Neuron (in vitro differentiated cells): ENCODE data around the gene BPI.

Experiments used
- H2AFZ ChIP-seq: one replicate; pipeline ENCODE4 v1.6.1; 2013; ENCODE audit warnings: low read depth, mild to moderate bottlenecking, inconsistent platforms, low read length, moderate library complexity
- H3K27me3 ChIP-seq: one replicate; pipeline ENCODE4 v1.6.1; 2013; ENCODE audit warnings: low read length; ENCODE audit not compliant: insufficient read depth
- H3K36me3 ChIP-seq: one replicate; pipeline ENCODE4 v1.6.1; 2013; ENCODE audit warnings: low read length; ENCODE audit not compliant: insufficient read depth
- H3K4me1 ChIP-seq: one replicate; pipeline ENCODE4 v1.6.1; 2013; ENCODE audit warnings: low read length; ENCODE audit not compliant: insufficient read depth
- H3K4me3 ChIP-seq: 2 replicates; pipeline ENCODE4 v1.5.1; 2013; ENCODE audit warnings: mild to moderate bottlenecking, low read length, moderate library complexity
- H3K9me3 ChIP-seq: one replicate; pipeline ENCODE4 v1.6.1; 2013; ENCODE audit warnings: low read length

BPI gene

DNA sequence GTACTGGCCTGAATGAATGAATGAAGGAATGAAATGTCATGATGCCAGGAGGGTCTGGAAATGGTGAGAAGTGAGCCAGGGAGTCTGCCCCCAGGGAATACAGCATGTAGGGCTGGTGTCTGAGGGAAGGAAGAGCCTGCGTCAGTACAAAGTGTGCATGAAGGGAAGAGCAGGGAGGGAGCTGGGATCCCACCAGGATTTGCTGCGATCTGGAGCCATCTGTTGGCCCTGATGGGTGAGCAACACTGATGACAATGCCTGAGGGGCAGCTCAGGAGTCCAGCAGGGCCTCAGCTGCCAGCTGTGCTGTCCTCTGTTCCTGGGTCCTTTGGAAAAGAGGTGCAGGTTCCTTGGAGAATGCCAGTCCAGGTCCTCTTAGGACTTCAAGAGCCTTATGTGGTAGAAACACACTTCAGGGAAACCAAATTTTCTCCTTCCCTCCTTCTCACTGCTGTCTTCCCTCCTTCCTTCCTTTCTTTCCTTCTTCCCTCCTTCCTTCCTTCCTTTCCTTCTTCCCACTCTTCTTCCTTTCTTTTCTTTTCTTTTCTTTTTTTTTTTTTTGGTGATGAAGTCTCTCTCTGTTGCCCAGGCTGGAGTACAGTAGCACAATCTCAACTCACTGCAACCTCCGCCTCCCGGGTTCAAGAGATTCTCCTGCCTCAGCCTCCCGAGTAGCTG, 11.5 kb downstream of the BPI start:
- no peak overlapping the region for H3K4me3 ChIP-seq
- H3K27me3 ChIP-seq = peaks cover 7% of the 10 kb centered on the region
- no peaks in the 10 kb centered on the region for H3K9me3 ChIP-seq
- no peaks in the 10 kb centered on the region for H3K36me3 ChIP-seq
- no peaks in the 10 kb centered on the region for H3K4me1 ChIP-seq
- no peak overlapping the region for H2AFZ ChIP-seq

DNA sequence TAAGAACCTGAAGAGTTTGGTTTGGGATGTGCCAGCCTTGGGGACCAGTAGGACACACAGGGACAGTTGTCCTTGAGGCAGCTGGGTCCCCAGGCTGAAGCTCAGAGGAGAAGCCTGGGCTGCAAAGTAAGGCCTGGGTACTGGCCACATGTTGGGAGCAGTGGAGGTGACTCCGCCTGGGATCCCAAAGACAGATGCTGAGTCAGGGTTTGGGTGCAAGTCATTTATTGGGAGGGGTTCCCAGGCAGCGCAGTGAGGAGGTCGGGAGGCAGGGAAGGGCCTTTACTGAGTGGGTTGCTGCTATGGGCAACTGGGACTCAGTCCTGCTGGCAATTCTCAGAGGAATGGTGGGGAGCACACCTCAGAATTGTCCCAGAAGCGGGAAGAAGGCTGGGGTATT, 12.4 kb downstream of the BPI start:
- Histone ChIP-seq H2AFZ (no peak overlapping the region), H3K4me1 (no peaks in the 10 kb centered on the region), H3K27me3 (peaks cover 2% of the 10 kb centered on the region), H3K36me3 (no peaks in the 10 kb centered on the region), H3K4me3 (no peak overlapping the region), H3K9me3 (no peaks in the 10 kb centered on the region)

DNA sequence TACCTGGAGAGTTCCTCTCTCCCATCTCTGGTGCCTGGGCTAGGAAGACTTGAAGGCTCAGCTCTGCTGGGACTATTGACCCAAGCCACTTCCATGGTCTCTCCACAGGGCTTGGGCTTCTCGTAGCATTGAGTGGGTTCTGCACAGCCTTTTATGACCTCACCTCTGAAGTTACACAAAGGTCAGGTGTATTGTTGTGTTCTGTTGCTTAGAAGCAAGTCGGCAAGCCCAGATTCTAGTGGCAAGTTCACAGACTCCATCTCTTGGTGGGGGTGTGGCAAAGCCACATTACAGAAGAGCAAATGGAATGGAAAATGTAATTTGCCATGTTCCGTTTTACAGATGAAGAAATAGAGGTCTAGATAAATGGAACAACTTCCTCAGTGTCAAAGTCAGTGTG, 13.5 kb downstream of the BPI start:
- H3K36me3 ChIP-seq = no peaks in the 10 kb centered on the region
- no peaks in the 10 kb centered on the region for H3K9me3 ChIP-seq
- no peak overlapping the region for H2AFZ ChIP-seq
- H3K27me3 ChIP-seq = no peaks in the 10 kb centered on the region
- no peaks in the 10 kb centered on the region for H3K4me1 ChIP-seq
- no peak overlapping the region for H3K4me3 ChIP-seq

- Histone ChIP-seq H3K4me1 (no peaks in the 10 kb centered on the region), H3K4me3 (no peak overlapping the region), H3K9me3 (no peaks in the 10 kb centered on the region), H2AFZ (no peak overlapping the region), H3K36me3 (no peaks in the 10 kb centered on the region), H3K27me3 (no peaks in the 10 kb centered on the region)
These were observed 16.3 kb downstream of the BPI start for GRCh38 chr20:38320221-38320620.

DNA sequence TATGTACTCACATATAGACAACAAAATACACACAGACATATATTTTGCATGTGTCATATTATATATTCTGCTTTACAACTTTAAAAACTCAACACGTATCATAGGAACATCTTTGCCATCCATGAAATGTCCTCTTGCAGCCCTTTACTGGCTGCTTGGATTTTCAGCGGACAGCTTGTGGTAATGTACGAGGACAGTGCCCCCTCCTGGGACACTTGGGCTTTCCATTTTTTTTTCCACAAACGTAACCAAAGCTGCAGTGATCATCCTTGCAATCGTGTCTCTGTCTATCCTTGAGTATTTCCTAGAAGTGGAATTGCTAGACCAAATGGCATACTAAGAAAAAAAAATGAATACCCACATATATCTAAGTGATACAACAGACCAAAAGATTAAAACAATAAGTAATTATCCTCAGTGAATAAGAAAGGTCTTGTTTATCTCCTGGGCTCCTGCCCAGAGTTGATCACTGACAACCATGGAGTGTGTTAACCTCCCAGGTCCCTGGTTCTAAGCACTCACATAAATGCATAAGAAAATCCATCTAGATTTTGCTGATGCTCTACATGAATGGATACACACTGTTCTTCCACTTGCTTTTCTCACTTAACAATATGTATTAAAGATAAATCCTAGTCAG, 18.1 kb downstream of the BPI start:
- H2AFZ ChIP-seq = no peak overlapping the region
- H3K27me3 ChIP-seq = no peaks in the 10 kb centered on the region
- H3K9me3 ChIP-seq = no peaks in the 10 kb centered on the region
- no peaks in the 10 kb centered on the region for H3K36me3 ChIP-seq
- no peak overlapping the region for H3K4me3 ChIP-seq
- H3K4me1 ChIP-seq = no peaks in the 10 kb centered on the region

DNA sequence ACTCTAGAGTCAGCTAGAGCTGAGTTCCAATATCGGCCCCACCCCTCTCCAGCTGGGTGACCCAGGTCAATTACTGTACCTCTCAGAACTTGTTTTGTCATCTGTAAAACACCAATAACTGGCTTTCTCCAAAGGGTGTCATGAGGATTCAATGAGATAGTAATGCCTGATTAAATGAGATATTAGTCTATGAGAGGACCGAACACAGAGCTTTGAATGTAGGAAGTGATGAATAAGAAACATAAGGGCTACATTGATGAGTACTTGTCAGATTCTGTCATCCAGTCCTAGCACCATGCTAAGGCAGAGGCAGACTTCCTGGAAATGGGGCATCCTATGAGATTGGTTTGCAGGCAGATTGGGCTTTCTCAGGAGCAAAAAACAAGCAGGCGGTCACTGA, 20.2 kb downstream of the BPI start:
- Histone ChIP-seq H3K27me3 (no peaks in the 10 kb centered on the region), H3K4me1 (no peaks in the 10 kb centered on the region), H3K9me3 (no peaks in the 10 kb centered on the region), H3K36me3 (no peaks in the 10 kb centered on the region), H3K4me3 (no peak overlapping the region), H2AFZ (no peak overlapping the region)

DNA sequence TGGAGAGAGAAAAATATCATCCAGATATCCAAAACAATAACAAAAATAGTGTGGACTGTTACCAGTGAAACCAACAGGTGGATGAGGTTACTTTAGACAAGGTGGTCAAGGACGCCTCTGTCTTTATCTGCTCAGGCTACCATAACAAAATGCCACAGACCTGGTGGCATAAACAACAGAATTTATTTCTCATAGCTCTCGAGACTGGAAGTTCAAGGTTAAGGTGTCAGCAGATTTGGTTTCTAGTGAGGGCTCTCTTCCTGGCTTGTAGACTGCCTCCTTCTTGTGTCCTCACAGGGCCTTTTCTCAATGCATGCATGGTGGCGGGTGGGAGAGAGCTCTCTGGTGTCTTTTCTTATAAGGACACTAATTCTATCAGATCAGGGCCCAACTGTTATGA, 21.2 kb downstream of the BPI start:
- no peaks in the 10 kb centered on the region for H3K4me1 ChIP-seq
- no peaks in the 10 kb centered on the region for H3K9me3 ChIP-seq

GRCh38 chr20:38325905-38326304, 21.9 kb downstream of the BPI start:
- no peaks in the 10 kb centered on the region for H3K9me3 ChIP-seq
- H2AFZ ChIP-seq = no peak overlapping the region
- no peaks in the 10 kb centered on the region for H3K36me3 ChIP-seq
- H3K4me3 ChIP-seq = no peak overlapping the region
- H3K4me1 ChIP-seq = no peaks in the 10 kb centered on the region
- H3K27me3 ChIP-seq = no peaks in the 10 kb centered on the region

More for the DNA sequence above, 21.2 kb downstream of the BPI start:
- no peaks in the 10 kb centered on the region for H3K27me3 ChIP-seq
- no peak overlapping the region for H3K4me3 ChIP-seq
- H3K36me3 ChIP-seq = no peaks in the 10 kb centered on the region
- H2AFZ ChIP-seq = no peak overlapping the region

DNA sequence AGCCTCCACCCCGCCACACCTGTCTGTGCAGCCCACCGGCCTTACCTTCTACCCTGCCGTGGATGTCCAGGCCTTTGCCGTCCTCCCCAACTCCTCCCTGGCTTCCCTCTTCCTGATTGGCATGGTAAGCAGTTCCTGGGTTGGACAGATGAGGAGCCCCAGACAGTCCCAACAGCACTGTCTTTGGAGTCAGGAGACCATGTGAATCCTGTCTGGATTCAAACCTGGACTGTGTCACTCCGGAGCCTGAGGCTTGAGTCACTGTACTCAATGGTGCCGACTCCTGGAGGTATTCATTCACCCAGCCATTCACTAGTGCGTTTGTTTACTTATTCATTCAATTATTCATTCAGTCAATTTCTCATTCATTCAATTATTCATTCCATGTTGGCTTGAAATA, 22.4 kb downstream of the BPI start:
- Histone ChIP-seq H3K9me3 (no peaks in the 10 kb centered on the region), H3K27me3 (no peaks in the 10 kb centered on the region), H3K36me3 (no peaks in the 10 kb centered on the region), H3K4me3 (no peak overlapping the region), H2AFZ (no peak overlapping the region), H3K4me1 (no peaks in the 10 kb centered on the region)

- no peaks in the 10 kb centered on the region for H3K9me3 ChIP-seq
- H3K27me3 ChIP-seq = no peaks in the 10 kb centered on the region
- H3K4me1 ChIP-seq = no peaks in the 10 kb centered on the region
- H2AFZ ChIP-seq = no peak overlapping the region
- H3K4me3 ChIP-seq = no peak overlapping the region
- H3K36me3 ChIP-seq = no peaks in the 10 kb centered on the region
These were observed 26.7 kb downstream of the BPI start for GRCh38 chr20:38330638-38331037.

- no peaks in the 10 kb centered on the region for H3K36me3 ChIP-seq
- no peak overlapping the region for H2AFZ ChIP-seq
- H3K27me3 ChIP-seq = no peaks in the 10 kb centered on the region
- no peaks in the 10 kb centered on the region for H3K9me3 ChIP-seq
- no peaks in the 10 kb centered on the region for H3K4me1 ChIP-seq
- no peak overlapping the region for H3K4me3 ChIP-seq
These were observed 27.3 kb downstream of the BPI start for GRCh38 chr20:38331245-38331644.

- H2AFZ ChIP-seq = no peak overlapping the region
- no peak overlapping the region for H3K4me3 ChIP-seq
- no peaks in the 10 kb centered on the region for H3K36me3 ChIP-seq
- no peaks in the 10 kb centered on the region for H3K9me3 ChIP-seq
- no peaks in the 10 kb centered on the region for H3K4me1 ChIP-seq
- no peaks in the 10 kb centered on the region for H3K27me3 ChIP-seq
These were observed 27.9 kb downstream of the BPI start for GRCh38 chr20:38331814-38332213.

- no peaks in the 10 kb centered on the region for H3K9me3 ChIP-seq
- H3K36me3 ChIP-seq = no peaks in the 10 kb centered on the region
- no peaks in the 10 kb centered on the region for H3K4me1 ChIP-seq
- H3K27me3 ChIP-seq = no peaks in the 10 kb centered on the region
- no peak overlapping the region for H3K4me3 ChIP-seq
- H2AFZ ChIP-seq = no peak overlapping the region
These were observed 30.1 kb downstream of the BPI start for GRCh38 chr20:38334016-38334415.

DNA sequence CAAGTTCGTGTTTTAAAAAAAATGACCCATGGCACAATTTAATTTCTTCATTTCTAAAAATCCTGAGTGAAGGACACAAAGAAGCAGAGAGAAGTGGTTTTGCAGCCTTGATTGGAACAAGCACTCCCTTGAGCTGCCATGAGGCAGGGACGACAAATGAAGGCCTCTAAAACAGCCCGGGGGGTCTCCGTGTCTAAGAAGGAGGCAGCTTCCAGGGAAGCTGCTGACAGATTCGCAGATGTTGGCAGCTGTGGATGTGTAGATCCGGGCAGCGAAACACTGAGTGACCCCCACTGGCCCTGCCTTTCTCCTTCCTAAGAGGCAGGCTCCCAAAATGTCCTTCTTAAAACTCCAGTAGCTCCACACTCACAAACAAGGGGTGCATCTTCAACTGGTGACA, 32.8 kb downstream of the BPI start:
- H3K36me3 ChIP-seq = no peaks in the 10 kb centered on the region
- no peak overlapping the region for H3K4me3 ChIP-seq
- H3K4me1 ChIP-seq = peaks cover 2% of the 10 kb centered on the region
- H2AFZ ChIP-seq = no peak overlapping the region
- no peaks in the 10 kb centered on the region for H3K27me3 ChIP-seq
- H3K9me3 ChIP-seq = no peaks in the 10 kb centered on the region
